MV-4-11 (cell line): ENCODE measurements around the gene FLT3.
"Not testable (repeated sequence)": the region's sequence is repeated elsewhere in the genome, so short reads cannot be mapped to it uniquely, and the experiment has no call there.

Source experiments
- DNase-seq: peaks from one replicate; lab custom pipeline; 2025; lab: John Stamatoyannopoulos, UW

Gene FLT3

GRCh38 chr13:27972478-27972820, 127.9 kb downstream of the FLT3 start:
- DNase-seq = no peak

- no peak for DNase-seq
Measured at GRCh38 chr13:27971776-27972477, 128.4 kb downstream of the FLT3 start.

DNA sequence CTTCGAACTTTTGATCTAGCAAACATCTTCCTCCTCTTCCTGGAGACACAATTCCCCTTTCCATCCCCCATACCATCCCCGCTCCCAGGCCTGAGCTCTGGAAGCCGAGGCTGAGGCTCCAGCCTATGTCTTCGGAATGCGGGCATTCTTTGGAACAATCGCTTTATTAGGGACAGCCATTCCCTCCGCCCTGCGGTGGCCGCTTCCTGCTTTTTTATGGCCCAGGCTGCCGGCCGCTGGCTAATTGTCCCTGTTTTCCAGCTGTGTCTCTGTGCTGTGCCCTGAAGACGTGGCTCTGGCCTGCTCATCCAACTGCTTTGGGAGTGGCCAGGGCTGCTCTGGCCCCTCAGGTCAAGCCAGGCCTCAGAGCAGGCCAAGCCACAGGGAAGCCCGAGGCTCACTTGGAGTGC, 129.1 kb downstream of the FLT3 start:
- no peak for DNase-seq

- no peak for DNase-seq
Measured at GRCh38 chr13:27970382-27971235, 129.8 kb downstream of the FLT3 start.

DNA sequence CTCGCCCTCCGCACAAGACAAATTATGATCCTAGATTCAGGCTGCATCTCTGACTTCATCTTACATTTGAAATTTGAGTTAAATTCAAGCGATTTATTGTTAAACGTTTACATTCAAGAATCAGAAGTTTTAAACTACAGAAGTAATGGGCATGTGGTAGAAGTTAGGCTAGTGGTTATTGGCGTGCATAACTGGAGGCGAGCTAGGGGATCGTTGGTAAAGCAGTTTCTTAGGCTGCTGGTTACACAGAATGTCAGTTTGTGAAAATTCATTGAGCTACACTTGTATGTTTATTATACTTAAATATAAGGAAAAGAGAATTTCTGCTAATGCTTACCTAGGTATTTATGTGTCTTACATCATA, 130.5 kb downstream of the FLT3 start:
- no peak for DNase-seq

GRCh38 chr13:27969082-27969865, 131.1 kb downstream of the FLT3 start, which contains the start of gene CDX2:
Gene CDX2 (minus strand): TSS chr13:27969315. CDS start chr13:27969006, 309 bp downstream.
- no peak for DNase-seq

DNA sequence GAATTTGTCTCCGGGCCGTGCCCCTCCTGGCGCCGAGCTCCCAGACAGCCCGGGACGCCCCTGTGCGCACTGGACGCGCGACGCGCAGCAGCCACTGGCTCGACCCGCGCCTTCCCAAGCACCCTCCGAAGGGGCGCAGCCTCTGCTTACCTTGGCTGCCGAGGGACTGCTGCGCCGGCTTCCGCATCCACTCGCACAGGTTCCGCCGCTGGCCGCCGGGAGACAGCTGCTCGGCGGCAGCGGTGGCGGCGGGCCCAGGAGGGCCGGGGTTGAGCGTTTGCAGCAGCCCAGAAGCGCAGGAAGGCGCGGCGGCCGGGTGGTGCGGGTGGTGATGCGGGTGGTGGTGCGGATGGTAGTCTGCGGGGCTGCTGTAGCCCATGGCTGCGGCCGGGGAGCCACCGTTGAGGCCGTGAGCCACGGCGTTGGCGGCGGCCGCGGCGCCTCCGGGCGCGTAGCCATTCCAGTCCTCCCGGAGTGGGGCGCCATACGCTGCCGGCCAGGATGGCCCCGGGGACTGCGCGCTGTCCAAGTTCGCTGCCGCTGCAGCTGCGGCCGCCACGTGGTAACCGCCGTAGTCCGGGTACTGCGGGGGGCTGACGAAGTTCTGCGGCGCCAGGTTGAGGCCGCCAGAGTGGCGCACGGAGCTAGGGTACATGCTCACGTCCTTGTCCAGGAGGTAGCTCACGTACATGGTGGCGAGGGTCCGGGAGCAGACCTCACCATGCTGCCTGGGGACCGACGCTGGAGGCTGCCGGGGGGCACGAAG, 131.9 kb downstream of the FLT3 start:
- no peak for DNase-seq

DNA sequence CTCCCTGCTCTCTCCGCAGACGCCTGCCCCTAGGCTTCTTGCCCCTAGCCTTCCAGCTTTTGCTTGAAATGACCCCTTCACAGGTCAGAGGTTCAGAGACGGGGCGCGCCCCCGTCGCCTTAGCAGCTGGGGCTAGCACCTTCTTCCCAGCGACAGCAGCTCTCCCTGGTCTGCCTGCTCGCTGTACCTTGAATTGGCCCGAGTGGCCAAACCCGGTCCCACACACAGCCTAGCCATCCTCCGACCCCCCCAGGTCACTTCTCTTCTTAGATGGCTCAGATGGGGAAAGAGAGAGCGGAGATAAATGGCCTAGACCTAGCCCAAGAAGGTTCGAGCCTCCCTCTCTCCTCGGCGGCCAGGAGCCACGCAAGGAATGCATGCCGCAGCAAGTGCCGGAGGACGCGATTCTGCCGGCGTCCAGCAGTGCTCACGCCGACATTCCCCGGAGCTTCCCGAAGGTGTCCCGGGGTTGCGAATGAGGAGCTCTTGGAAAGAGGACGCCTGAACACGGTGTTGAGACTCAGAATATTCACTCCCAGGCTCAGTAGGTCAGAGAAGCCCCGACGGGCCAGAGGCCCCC, 132.6 kb downstream of the FLT3 start:
- no peak for DNase-seq

DNA sequence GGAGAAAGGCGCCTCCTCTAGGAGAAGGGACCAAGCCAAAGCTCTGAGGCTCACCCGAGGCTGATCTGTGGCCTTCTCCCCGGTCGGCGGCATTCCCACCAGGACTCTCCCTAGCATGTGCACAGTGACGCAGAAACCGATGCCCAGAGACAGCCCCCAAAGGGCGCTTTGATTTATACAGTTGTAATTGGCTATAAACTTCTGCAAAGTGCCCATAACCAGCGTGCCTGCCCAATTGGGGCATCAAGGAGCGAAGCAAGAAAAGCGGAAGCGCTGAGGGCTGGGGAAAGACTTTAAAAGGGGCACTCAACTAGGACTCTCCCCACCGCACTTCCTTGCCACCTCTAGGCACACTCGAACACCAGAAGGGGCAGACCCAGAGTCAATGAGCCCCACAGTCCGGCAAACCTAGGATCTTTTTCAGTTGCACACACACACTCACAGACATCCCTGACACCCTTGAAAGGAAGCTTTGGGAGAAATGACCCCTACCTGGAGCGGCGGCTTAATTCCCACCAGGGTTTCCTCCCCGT, 133.1 kb downstream of the FLT3 start:
- peak; percentile 49 for DNase-seq

GRCh38 chr13:27966641-27967202, 133.7 kb downstream of the FLT3 start:
- DNase-seq = no peak

DNA sequence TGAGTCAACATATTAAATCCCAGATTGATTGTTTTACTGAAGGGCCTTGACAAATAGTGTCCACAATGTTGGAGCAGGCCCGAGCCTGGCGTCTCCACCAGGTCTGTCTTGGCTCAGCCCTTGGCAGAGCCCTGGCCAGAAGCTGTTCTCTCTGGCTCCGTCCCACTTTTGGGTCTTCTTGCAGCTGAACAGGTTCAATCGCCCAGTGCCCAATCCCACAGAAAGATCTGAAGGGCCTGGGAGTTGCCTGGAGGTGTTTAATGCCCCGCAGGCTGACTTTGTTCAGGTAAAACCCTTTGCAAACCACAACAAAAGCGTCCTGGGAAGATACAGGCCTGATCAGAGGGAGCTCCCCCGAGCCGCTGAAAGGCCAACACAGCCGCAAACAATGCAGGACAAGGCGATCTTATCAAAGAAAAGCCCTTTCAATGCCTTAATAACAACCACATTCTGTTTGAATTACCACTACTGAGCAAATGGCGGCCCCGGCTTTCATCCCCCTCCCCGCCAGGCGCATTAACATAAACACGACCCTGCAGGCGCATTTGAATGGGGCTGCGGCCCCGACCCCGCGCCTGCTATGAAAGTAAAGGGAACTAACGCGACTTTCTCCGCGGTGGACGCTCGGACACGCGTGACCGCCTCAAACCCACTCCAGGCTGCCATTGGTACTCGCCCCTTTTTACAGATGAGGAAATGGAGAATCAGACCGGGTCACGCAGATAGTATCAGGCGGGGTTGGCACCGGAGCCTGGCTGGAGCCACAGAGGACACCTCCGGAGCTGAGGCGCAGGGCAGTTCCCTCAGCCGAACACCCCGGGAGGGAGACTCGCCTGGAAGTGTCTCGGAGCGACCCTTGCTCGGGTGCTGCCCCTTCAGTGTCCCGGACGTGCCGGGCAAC, 134.4 kb downstream of the FLT3 start:
- no peak for DNase-seq

- no peak for DNase-seq
Measured at GRCh38 chr13:27965343-27965739, 135.0 kb downstream of the FLT3 start.

GRCh38 chr13:27964741-27965323, 135.5 kb downstream of the FLT3 start:
- DNase-seq = no peak

DNA sequence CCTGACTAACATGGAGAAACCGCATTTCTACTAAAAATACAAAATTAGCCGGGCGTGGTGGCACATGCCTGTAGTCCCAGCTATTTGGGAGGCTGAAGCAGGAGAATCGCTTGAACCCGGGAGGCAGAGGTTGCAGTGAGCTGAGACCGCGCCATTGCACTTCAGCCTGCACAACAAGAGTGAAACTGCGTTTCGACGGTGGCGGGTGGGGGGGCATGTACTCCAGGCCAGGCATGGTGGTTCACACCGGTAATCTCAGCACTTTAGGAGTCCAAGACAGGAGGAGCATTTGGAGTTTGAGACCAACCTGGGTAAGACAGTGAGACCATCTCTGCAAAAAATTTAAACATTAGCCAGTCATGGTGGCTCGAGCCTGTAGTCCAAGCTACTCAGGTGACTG, 136.2 kb downstream of the FLT3 start:
- not testable (repeated sequence) for DNase-seq

DNA sequence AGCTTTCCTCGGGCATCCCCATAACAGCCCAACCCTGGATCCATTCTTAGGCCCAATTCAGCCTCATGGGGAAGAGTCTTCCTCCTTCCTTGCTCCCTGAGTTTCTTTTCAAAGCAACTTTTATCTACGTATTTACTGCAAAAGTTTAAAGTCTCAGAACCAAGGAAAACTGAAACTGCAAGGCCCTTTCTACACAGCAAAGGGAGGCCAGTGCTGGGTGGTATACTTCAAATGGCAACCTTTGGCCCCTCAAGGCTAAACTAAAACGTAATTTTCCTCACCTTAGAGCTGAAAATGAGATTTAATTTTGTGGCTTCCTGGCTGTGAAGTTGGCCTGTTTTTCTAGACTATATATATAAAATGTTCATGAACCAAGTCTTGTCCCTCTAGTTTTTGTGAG, 136.9 kb downstream of the FLT3 start:
- no peak for DNase-seq

DNA sequence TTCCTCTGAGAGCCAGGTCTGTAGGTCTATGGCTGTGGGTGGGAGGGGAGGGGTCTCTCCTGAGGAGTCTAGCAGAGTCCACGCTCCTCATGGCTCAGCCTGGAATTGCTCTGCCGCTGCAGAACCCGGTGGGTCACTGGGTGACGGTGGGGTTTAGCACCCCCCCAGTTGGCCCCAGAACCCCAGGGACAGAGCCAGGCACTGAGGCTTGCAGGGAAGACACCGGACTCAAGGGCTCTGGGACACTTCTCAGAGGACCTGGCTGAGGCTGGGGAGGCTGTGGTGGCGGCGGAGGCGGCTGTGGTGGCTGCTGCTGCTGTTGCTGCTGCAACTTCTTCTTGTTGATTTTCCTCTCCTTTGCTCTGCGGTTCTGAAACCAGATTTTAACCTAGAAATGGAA, 137.4 kb downstream of the FLT3 start:
- no peak for DNase-seq

- no peak for DNase-seq
Measured at GRCh38 chr13:27962128-27962841, 138.1 kb downstream of the FLT3 start.

DNA sequence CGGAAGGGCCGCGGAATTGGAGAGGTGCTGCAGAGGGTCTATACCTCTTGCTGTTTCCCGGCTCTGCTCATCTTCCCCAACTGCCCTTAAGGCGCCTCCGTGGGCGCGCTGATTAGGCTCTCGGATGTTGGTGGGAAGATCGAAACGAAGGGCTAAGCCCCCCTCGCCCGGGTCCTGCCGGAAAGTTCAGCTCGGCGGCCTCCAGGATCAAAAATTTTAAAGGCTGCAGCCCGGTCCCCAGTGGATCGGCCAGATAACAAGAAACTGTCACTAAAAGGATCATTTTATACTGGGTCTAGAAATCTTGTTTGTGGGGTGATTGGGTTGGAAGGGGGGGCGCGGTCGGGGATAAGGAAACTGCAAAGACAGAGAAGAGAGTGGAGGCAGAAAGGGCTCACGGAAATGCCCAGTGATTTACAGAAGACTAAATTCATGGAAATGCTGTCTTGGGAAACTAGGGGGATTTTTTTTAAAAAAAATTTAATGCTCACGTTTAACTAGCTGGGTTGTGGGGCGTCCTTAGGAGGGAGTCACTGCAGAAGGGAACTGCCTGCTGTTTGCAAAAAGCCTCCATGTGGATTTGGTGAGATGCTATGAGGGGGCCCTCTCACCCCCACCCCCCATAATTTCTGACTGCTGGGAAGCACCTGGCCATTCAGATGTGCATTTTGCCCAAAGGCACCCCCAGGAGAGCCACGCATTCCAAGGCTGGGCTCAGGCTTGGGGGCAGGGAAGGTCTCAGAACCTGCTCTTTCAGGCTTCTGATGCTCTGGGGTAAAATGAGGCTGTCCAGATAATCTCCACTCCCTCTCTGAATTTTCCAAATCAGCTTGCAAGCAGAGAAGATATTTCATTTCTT, 138.9 kb downstream of the FLT3 start:
- DNase-seq = no peak
